Measurements from ENCODE around the gene NSUN6.
A peak's percentile ranks its signal among the peaks of the same experiment; 100 is the strongest.

Gene NSUN6

DNA sequence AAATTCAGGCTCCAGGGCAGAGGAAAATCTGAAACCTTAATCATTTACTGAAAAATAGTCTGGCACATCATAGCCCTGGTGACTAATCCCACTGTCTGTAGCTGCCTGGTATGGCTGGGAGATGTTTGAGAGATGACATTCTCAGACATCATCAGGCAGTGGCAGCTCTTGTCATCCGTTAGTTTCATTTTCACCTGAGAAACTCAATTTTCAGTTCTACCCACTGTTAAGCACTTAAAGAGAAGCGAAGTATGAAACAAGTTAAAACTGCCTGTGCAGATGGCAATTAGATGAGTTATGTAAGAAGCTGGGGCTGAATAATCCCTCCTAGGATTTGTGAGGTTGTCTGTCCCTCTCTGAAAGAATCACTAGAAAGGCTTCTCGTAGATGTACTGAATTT lies 150.2 kb downstream of the NSUN6 start:
- TF ChIP-seq, protein P1, sequence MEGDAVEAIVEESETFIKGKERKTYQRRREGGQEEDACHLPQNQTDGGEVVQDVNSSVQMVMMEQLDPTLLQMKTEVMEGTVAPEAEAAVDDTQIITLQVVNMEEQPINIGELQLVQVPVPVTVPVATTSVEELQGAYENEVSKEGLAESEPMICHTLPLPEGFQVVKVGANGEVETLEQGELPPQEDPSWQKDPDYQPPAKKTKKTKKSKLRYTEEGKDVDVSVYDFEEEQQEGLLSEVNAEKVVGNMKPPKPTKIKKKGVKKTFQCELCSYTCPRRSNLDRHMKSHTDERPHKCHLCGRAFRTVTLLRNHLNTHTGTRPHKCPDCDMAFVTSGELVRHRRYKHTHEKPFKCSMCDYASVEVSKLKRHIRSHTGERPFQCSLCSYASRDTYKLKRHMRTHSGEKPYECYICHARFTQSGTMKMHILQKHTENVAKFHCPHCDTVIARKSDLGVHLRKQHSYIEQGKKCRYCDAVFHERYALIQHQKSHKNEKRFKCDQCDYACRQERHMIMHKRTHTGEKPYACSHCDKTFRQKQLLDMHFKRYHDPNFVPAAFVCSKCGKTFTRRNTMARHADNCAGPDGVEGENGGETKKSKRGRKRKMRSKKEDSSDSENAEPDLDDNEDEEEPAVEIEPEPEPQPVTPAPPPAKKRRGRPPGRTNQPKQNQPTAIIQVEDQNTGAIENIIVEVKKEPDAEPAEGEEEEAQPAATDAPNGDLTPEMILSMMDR (IDR thresholded peaks at IDR 0.05; ENCODE audit: insufficient read depth, missing control alignments): no peak
- peak; percentile 90 for FAIRE-seq
- no peak for DNase-seq (ENCODE audit: insufficient read length, low spot score)

DNA sequence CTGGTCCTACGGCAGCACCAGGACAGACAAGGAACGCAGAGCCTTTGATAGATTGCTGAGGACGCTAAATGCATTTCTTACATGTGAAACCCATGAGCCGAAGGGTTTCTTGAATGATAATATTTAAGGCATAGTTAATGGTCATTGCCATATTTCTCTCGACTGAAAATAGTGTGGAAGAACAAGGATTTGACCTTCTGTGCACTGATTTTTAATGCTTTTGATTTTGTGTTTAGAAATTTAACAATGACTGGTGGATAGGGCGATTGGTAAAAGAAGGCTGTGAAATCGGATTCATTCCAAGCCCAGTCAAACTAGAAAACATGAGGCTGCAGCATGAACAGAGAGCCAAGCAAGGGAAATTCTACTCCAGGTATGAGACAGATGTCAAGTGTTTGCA lies 150.8 kb downstream of the NSUN6 start:
- FAIRE-seq (peak; percentile 95), DNase-seq (ENCODE audit: insufficient read length, low spot score) (no peak)
- TF ChIP-seq, protein P1 (IDR thresholded peaks at IDR 0.05; ENCODE audit: insufficient read depth, missing control alignments): no peak

DNA sequence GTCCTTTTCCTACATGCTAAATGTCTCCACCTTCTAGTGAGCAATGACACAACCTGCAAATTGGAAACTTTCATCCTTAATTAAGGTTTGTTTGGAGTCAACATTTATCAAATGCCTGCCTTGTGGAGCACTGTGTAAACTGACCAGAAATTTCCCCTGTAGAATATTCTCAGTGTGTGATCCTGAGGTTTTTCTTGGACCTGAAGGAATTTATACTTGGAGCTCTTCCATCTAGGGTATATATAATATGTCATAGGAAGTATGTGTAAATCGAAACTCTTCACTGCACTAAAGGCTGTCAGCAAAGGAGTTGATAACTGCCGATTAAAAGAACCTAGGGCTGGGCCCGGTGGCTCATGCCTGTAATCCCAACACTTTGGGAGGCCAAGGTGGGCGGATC lies 152.4 kb downstream of the NSUN6 start:
- FAIRE-seq: no peak
- TF ChIP-seq, protein P1 (IDR thresholded peaks at IDR 0.05; ENCODE audit: insufficient read depth, missing control alignments): no peak

DNA sequence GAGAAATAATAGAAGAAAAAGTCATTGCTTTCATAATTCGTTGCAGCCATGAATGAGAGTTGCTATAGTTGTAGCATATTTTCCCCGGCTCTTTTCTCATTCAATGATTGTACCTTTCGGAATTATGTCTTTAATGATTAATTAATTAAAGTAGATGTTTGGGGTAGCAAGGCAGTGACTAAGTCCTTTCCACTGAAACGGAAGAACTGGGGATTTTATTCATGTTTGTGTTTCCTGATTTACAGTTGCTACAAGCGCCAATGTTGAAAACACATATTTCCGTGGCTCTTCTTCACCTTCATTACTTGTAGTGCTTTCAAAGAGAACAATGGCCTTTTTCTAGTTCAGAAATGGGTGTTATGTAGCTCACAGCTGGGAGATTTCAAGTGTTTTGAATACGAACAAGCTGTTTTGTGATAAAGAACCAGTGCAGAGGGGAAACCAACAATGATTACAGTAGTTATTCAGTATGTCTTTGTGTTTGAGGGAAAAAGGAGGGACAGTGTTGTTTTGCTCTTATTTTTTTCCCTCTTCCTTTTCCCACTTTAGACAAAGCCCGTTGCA lies 153.5 kb downstream of the NSUN6 start:
- FAIRE-seq (peak; percentile 51), DNase-seq (ENCODE audit: insufficient read length, low spot score) (no peak)

More for the DNA sequence above, 152.4 kb downstream of the NSUN6 start:
- no peak for DNase-seq (ENCODE audit: insufficient read length, low spot score)

More for the DNA sequence above, 153.5 kb downstream of the NSUN6 start:
- TF ChIP-seq, protein P1 (IDR thresholded peaks at IDR 0.05; ENCODE audit: insufficient read depth, missing control alignments): no peak
